Naive thymus-derived CD4-positive, alpha-beta T cell (primary cell): Measurements from ENCODE around the gene SEMA4D. TPM values are rescaled to one million over a fixed set of nuclear protein-coding genes. Genes with fewer than 3 reads are reported as not detected.
"Not testable (repeated sequence)": the region's sequence is repeated elsewhere in the genome, so short reads cannot be mapped to it uniquely, and the experiment has no call there.

ENCODE experiments used
- ATAC-seq: fragments of 150-1000 bp; cut with Tn5 transposase; 2 replicates; pipeline ENCODE4 v1.10.0; 2021; ENCODE audit warnings: mild to moderate bottlenecking, moderate library complexity
- CTCF ChIA-PET: fragments of 350-600 bp; sonication (Branson Sonifier 250); formaldehyde crosslinking; loops from one replicate; lab custom pipeline; 2021; ENCODE audit warnings: antibody characterized with exemption; lab: Charles Lee
- POLR2A ChIA-PET: fragments of 350-600 bp; sonication (Branson Sonifier 250); formaldehyde crosslinking; loops from one replicate; lab custom pipeline; 2021; ENCODE audit warnings: antibody characterized with exemption, inconsistent platforms; lab: Charles Lee
- DNase-seq, 9 donors: peaks; one replicate each; pipeline versions ENCODE4 v3.0.0 to v3.0.0-alpha.2; 2020 to 2022; ENCODE audit warnings: mixed read lengths in 1 of 9
- H3K27ac ChIP-seq: one replicate; pipeline ENCODE4 v1.7.0; 2013; ENCODE audit warnings: mild to moderate bottlenecking, low read depth, low read length, moderate library complexity
- H3K27me3 ChIP-seq, 2 donors: one replicate each; pipeline ENCODE4 v1.7.0; 2013; ENCODE audit warnings: low read length in 2 of 2, mild to moderate bottlenecking in 2 of 2, moderate library complexity in 2 of 2; ENCODE audit not compliant: control insufficient read depth in 2 of 2, insufficient read depth in 2 of 2
- H3K36me3 ChIP-seq, 3 experiments: 1 replicate in 2 of 3; 2 replicates in 1 of 3; pipeline ENCODE4 v1.7.0; 2013; ENCODE audit warnings: low read length in 3 of 3, mild to moderate bottlenecking in 3 of 3, moderate library complexity in 1 of 3; ENCODE audit not compliant: insufficient read depth in 3 of 3, control insufficient read depth in 2 of 3
- H3K4me1 ChIP-seq, 2 donors: one replicate each; pipeline ENCODE4 v1.7.0; 2013; ENCODE audit warnings: low read length in 2 of 2, mild to moderate bottlenecking in 2 of 2, moderate library complexity in 1 of 2; ENCODE audit not compliant: control insufficient read depth in 2 of 2, insufficient read depth in 2 of 2
- H3K4me3 ChIP-seq: 2 replicates; pipeline ENCODE4 v1.7.0; 2013; ENCODE audit warnings: mild to moderate bottlenecking, low read length
- H3K9me3 ChIP-seq, 3 experiments: 1 replicate in 2 of 3; 2 replicates in 1 of 3; pipeline ENCODE4 v1.7.0; 2013; ENCODE audit warnings: low read length in 3 of 3; ENCODE audit not compliant: control insufficient read depth in 2 of 3
- H3K27ac Mint-ChIP-seq, 9 donors: one replicate each; pipeline ENCODE4 v1.8.0; 2020 to 2022; ENCODE audit warnings: mixed read lengths in 9 of 9, mild to moderate bottlenecking in 8 of 9, moderate library complexity in 5 of 9, inconsistent platforms in 2 of 9
- H3K27me3 Mint-ChIP-seq, 5 donors: one replicate each; pipeline ENCODE4 v1.8.0; 2021 to 2022; ENCODE audit warnings: mixed read lengths in 5 of 5, mild to moderate bottlenecking in 1 of 5
- H3K36me3 Mint-ChIP-seq, 5 donors: one replicate each; pipeline ENCODE4 v1.8.0; 2020 to 2022; ENCODE audit warnings: mixed read lengths in 5 of 5, mild to moderate bottlenecking in 3 of 5, inconsistent platforms in 1 of 5
- H3K4me1 Mint-ChIP-seq, 7 donors: one replicate each; pipeline ENCODE4 v1.8.0; 2020 to 2022; ENCODE audit warnings: mixed read lengths in 7 of 7, mild to moderate bottlenecking in 3 of 7, inconsistent platforms in 1 of 7
- H3K4me3 Mint-ChIP-seq, 10 donors: one replicate each; pipeline ENCODE4 v1.8.0; 2020 to 2022; ENCODE audit warnings: mild to moderate bottlenecking in 10 of 10, mixed read lengths in 10 of 10, moderate library complexity in 6 of 10, inconsistent platforms in 2 of 10
- H3K9me3 Mint-ChIP-seq, 11 donors: one replicate each; pipeline ENCODE4 v1.8.0; 2020 to 2022; ENCODE audit warnings: mixed read lengths in 11 of 11, mild to moderate bottlenecking in 4 of 11, inconsistent platforms in 1 of 11, moderate library complexity in 1 of 11
- intact Hi-C, 2 donors: fragments of 100-400 bp; cut with micrococcal nuclease; formaldehyde crosslinking; loops; one replicate each; pipeline ENCODE4 v1.15.1; 2023
- polyA plus RNA-seq, 2 donors: library from polyadenylated mRNA; unstranded; fragments of 300-500 nt; fragmentation: Illumina TruSeq; gene quantifications; one replicate each; pipeline ENCODE4 v1.2.3, GENCODE V29; 2021
- total RNA-seq, 6 experiments: library from RNA in 5 of 6; stranded (reverse) in 5 of 6; gene quantifications; 1 replicate in 5 of 6; 2 replicates in 1 of 6; pipeline ENCODE4 v1.2.3 and lab custom pipeline; 2021 to 2026

SEMA4D gene
- total and polyA plus RNA-seq, 7 experiments from 2014 or later = 114 to 465 (median 448) TPM

DNA sequence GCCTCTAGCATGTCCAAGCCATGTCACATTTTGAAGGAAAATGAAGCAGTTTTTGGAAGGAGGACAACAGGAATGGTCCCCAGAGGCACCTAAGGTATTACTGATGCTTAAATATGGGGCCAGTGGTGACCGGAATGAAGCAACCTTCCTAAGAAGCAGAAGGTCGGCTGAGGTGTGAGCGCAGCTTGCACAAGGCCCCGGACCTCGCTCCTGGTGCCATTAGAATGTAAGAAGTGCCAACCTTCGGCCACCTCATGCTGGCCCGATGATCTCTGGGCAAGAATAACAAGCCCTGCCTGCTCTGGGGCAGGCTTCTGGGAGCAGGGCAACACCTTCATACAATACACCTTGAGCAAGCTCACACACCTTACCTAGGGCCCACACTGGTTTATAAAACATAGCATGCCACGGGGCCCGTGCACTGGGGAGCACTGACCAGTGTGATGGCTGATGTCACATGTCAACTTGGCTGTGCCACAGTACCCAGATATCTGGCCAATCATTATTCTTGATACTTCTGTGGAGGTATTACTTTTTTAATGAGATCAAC lies 21.9 kb downstream of the SEMA4D start:
- Histone ChIP-seq H3K4me1 (peaks cover 73 to 78% of the 10 kb centered on the region in 2 donors), H3K27ac (peak overlapping the region; percentile 78), H3K9me3 (peaks cover 0 to 4% (median 0%) of the 10 kb centered on the region in 3 experiments), H3K27me3 (no peaks in the 10 kb centered on the region), H3K36me3 (peaks cover 0 to 29% (median 5%) of the 10 kb centered on the region in 3 experiments), H3K4me3 (peak overlapping the region; percentile 49)
- POLR2A ChIA-PET = interaction anchor here (0.6 to 14.0 kb wide), 5 partner anchors 14 to 67 kb away, joined by 3 to 242 read pairs (median 7); no protein-coding TSS in a partner anchor
- CTCF ChIA-PET = interaction anchor here (0.7 to 1.5 kb wide), 3 partner anchors 14 to 73 kb away, joined by 3 to 6 read pairs (median 3); no protein-coding TSS in a partner anchor
- DNase-seq (no peak), ATAC-seq (no peak)
- Mint-ChIP-seq H3K9me3 (peaks cover 0 to 8% (median 0%) of the 10 kb centered on the region in 11 donors), H3K4me3 (peak overlapping the region; percentile 80 to 92 (median 87)), H3K36me3 (peaks cover 26 to 74% (median 57%) of the 10 kb centered on the region in 5 donors), H3K4me1 (peaks cover 70 to 94% (median 87%) of the 10 kb centered on the region in 7 donors), H3K27me3 (no peaks in the 10 kb centered on the region), H3K27ac (peak overlapping the region; percentile 90 to 99 (median 95))
- intact Hi-C loops = loop anchor here (2.0 kb wide), 2 partner anchors 15 to 73 kb away; no protein-coding TSS in a partner anchor

DNA sequence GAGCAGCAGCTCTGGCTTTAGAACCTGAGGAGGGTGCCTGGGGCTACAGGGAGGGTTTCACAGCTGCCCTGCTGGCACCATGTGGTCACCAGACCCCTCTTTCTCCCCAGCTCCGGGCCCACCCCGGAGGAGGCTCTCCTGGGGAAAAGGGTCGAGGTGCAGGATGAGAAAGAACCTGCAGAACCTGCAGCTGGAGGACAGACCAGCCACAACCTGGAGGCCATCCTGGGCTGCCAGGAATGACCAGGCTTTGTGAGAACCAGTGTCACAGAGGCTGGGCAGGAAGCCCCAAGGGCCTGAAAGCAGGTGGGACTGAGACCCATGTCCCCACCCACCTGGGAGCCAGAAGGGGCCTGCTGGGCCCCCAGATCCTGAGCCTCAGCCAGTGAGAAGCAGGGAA lies 23.0 kb downstream of the SEMA4D start:
- peaks cover 74 to 98% (median 92%) of the 10 kb centered on the region in 7 donors for H3K4me1 Mint-ChIP-seq
- no peaks in the 10 kb centered on the region for H3K27me3 ChIP-seq
- H3K4me3 Mint-ChIP-seq = peak overlapping the region in 6 of 10 donors; percentile 73 to 90 (median 84)
- H3K27ac ChIP-seq = peak overlapping the region; percentile 78
- ChIA-PET POLR2A (interaction anchor here (0.7 to 14.0 kb wide), 9 partner anchors 9 to 74 kb away, joined by 3 to 242 read pairs (median 4); no protein-coding TSS in a partner anchor), CTCF (interaction anchor here (1.2 to 1.5 kb wide), 3 partner anchors 10 to 74 kb away, joined by 3 to 6 read pairs (median 3); no protein-coding TSS in a partner anchor)
- peaks cover 0 to 29% (median 5%) of the 10 kb centered on the region in 3 experiments for H3K36me3 ChIP-seq
- no peak for DNase-seq
- no peak for ATAC-seq
- H3K9me3 Mint-ChIP-seq = peaks cover 0 to 8% (median 0%) of the 10 kb centered on the region in 11 donors
- H3K4me3 ChIP-seq = no peak overlapping the region
- peak overlapping the region; percentile 83 to 99 (median 95) for H3K27ac Mint-ChIP-seq
- H3K27me3 Mint-ChIP-seq = no peaks in the 10 kb centered on the region
- H3K9me3 ChIP-seq = peaks cover 0 to 4% (median 0%) of the 10 kb centered on the region in 3 experiments
- peaks cover 26 to 78% (median 64%) of the 10 kb centered on the region in 5 donors for H3K36me3 Mint-ChIP-seq
- intact Hi-C loops = no loop called here
- peaks cover 79 to 85% of the 10 kb centered on the region in 2 donors for H3K4me1 ChIP-seq

DNA sequence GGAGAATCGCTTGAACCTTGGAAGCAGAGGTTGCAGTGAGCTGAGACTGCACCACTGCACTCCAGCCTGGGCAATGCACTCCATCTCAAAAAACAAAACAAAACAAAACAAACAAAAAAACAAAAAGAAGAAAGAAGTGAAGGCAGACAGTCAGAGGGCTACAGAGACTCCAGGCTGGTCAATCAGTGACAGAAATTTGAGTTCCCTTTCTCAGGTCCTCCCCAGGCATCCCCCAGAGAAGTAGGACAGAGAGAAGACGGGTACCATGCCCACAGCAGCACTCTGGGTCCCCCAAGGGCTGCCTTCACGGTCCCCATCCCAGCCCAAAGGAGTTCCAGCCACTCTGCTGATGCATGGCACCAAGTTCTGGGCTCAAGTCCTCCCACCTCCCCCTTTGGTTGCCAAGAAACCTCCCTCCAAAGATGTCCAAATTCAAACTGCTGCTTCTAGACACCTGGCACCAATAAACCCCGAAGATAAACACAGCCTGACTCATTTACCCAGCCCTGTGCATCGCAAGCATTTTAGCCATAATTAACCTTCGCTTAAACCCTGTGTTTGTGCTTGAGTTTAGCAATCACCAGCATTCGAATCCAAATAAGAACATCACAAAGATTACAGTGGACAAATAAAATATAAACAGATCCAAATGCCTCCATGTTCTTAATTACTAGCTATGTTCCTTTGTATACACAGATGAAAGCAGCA lies 24.0 kb downstream of the SEMA4D start:
- intact Hi-C loops = no loop called here
- no peaks in the 10 kb centered on the region for H3K9me3 Mint-ChIP-seq
- no peak for DNase-seq
- no peaks in the 10 kb centered on the region for H3K27me3 Mint-ChIP-seq
- Histone ChIP-seq H3K4me3 (no peak overlapping the region), H3K36me3 (peaks cover 0 to 24% (median 5%) of the 10 kb centered on the region in 3 experiments), H3K27ac (peak overlapping the region; percentile 78), H3K27me3 (no peaks in the 10 kb centered on the region), H3K9me3 (peaks cover 0 to 2% (median 0%) of the 10 kb centered on the region in 3 experiments), H3K4me1 (peaks cover 84 to 89% of the 10 kb centered on the region in 2 donors)
- CTCF ChIA-PET = interaction anchor here (0.7 to 1.3 kb wide), 2 partner anchors 9 to 55 kb away, joined by 3 read pairs; no protein-coding TSS in a partner anchor
- ATAC-seq = no peak
- POLR2A ChIA-PET = interaction anchor here (0.6 to 14.0 kb wide), 8 partner anchors 10 to 65 kb away, joined by 3 to 242 read pairs (median 4); no protein-coding TSS in a partner anchor
- H3K4me3 Mint-ChIP-seq = peak overlapping the region; percentile 47 to 87 (median 64)
- H3K4me1 Mint-ChIP-seq = peaks cover 75 to 98% (median 92%) of the 10 kb centered on the region in 7 donors
- peak overlapping the region; percentile 81 to 99 (median 94) for H3K27ac Mint-ChIP-seq
- H3K36me3 Mint-ChIP-seq = peaks cover 21 to 77% (median 58%) of the 10 kb centered on the region in 5 donors

DNA sequence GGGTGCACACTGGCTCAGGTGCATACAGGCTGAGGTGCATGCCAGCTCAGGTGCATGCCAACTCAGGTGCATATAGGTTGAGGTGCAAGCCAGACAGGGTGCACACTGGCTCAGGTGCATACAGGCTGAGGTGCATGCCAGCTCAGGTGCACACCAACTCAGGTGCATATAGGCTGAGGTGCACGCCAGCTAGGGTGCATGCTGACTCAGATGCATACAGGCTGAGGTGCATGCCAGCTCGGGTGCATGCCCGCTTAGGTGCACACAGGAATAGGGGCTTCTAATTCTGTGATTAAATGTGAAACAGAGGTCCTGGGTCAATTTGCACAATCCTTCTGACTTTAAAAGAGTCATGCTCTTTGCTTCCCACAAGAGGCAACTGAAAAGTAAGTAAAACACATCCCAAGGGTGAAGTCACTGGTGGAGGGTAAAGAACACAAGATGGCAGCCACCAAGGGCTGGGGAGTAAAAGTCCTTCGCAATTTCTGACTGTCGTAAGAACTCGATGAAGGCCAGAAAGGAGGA lies 26.1 kb downstream of the SEMA4D start:
- peaks cover 69 to 98% (median 91%) of the 10 kb centered on the region in 7 donors for H3K4me1 Mint-ChIP-seq

DNA sequence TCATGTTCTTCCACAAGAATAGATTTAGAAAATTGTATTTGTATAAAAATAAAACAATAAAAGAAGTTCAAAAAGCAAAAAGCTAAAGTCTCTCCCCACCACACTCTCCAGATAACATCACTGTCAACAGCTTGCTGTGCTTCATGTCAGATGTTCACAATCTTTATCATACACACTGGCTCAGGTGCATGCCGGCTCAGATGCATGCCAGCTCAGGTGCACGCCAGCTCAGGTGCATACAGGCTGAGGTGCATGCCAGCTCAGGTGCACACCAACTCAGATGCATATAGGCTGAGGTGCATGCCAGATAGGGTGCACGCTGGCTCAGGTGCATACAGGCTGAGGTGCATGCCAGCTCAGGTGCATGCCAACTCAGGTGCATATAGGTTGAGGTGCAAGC lies 26.5 kb downstream of the SEMA4D start:
- ChIA-PET CTCF (interaction anchor here (0.7 to 1.6 kb wide), 5 partner anchors 9 to 153 kb away, joined by 3 to 7 read pairs (median 4); partner anchors contain the start of gene SECISBP2), POLR2A (interaction anchor here (0.6 to 14.0 kb wide), 10 partner anchors 7 to 77 kb away, joined by 3 to 242 read pairs (median 10); no protein-coding TSS in a partner anchor)
- Mint-ChIP-seq H3K4me1 (peaks cover 69 to 98% (median 91%) of the 10 kb centered on the region in 7 donors), H3K9me3 (no peaks in the 10 kb centered on the region), H3K27ac (peak overlapping the region; percentile 82 to 99 (median 97)), H3K4me3 (peak overlapping the region; percentile 55 to 89 (median 78)), H3K36me3 (peaks cover 18 to 68% (median 42%) of the 10 kb centered on the region in 5 donors), H3K27me3 (no peaks in the 10 kb centered on the region)
- ATAC-seq (peak; percentile 60), DNase-seq (no peak)
- intact Hi-C loops = no loop called here
- Histone ChIP-seq H3K4me3 (no peak overlapping the region), H3K36me3 (peaks cover 0 to 21% (median 5%) of the 10 kb centered on the region in 3 experiments), H3K9me3 (no peaks in the 10 kb centered on the region), H3K27ac (peak overlapping the region; percentile 74), H3K27me3 (no peaks in the 10 kb centered on the region), H3K4me1 (peaks cover 84 to 91% of the 10 kb centered on the region in 2 donors)

More for the DNA sequence above, 26.1 kb downstream of the SEMA4D start:
- ChIA-PET CTCF (interaction anchor here (1.5 to 1.6 kb wide), 3 partner anchors 9 to 43 kb away, joined by 3 to 5 read pairs (median 4); no protein-coding TSS in a partner anchor), POLR2A (interaction anchor here (0.6 to 14.0 kb wide), 11 partner anchors 7 to 77 kb away, joined by 3 to 242 read pairs (median 10); no protein-coding TSS in a partner anchor)
- Mint-ChIP-seq H3K36me3 (peaks cover 18 to 69% (median 45%) of the 10 kb centered on the region in 5 donors), H3K27ac (peak overlapping the region; percentile 67 to 99 (median 94)), H3K4me3 (peak overlapping the region; percentile 2 to 87 (median 46))
- DNase-seq, intact Hi-C loops, H3K27me3 Mint-ChIP-seq, H3K27me3 ChIP-seq, H3K4me3 ChIP-seq, H3K9me3 ChIP-seq, ATAC-seq, H3K9me3 Mint-ChIP-seq: not testable (repeated sequence)
- H3K36me3 ChIP-seq = peaks cover 0 to 21% (median 5%) of the 10 kb centered on the region in 3 experiments
- peak overlapping the region; percentile 40 for H3K27ac ChIP-seq
- H3K4me1 ChIP-seq = peaks cover 84 to 91% of the 10 kb centered on the region in 2 donors
